BE2C (cell line): ENCODE data around the gene RHBDD2.
"Not testable (repeated sequence)": the region's sequence is repeated elsewhere in the genome, so short reads cannot be mapped to it uniquely, and the experiment has no call there.

ENCODE experiments used
- DNase-seq: peaks from one replicate; pipeline ENCODE4 v3.0.0-alpha.2; 2020
- H3K27me3 ChIP-seq: fragments of 250-450 bp; sonication (Bioruptor Pico); 2 replicates; pipeline ENCODE4 v1.5.1; 2020; ENCODE audit warnings: mild to moderate bottlenecking
- H3K36me3 ChIP-seq: fragments of 250-450 bp; sonication (Bioruptor Pico); 2 replicates; pipeline ENCODE4 v1.5.1; 2020; ENCODE audit warnings: mild to moderate bottlenecking
- H3K4me1 ChIP-seq: fragments of 250-450 bp; sonication (Bioruptor Pico); 2 replicates; pipeline ENCODE4 v1.5.1; 2020
- H3K4me3 ChIP-seq: 2 replicates; pipeline ENCODE4 v1.5.1; 2011; ENCODE audit warnings: low read depth, low read length
- H3K9me3 ChIP-seq: fragments of 250-450 bp; sonication (Bioruptor Pico); 2 replicates; pipeline ENCODE4 v1.5.1; 2020
- CTCF ChIP-seq: IDR thresholded peaks from 2 replicates; pipeline ENCODE4 v1.5.1; 2012; ENCODE audit warnings: mild to moderate bottlenecking, low read depth, low read length

Gene RHBDD2

GRCh38 chr7:75888464-75889222, 9.8 kb downstream of the RHBDD2 start:
- Histone ChIP-seq H3K27me3 (no peaks in the 10 kb centered on the region), H3K36me3 (peaks cover 21% of the 10 kb centered on the region), H3K9me3 (no peaks in the 10 kb centered on the region), H3K4me1 (no peaks in the 10 kb centered on the region), H3K4me3 (no peak overlapping the region)
- no peak for DNase-seq
- no peak for TF ChIP-seq CTCF

DNA sequence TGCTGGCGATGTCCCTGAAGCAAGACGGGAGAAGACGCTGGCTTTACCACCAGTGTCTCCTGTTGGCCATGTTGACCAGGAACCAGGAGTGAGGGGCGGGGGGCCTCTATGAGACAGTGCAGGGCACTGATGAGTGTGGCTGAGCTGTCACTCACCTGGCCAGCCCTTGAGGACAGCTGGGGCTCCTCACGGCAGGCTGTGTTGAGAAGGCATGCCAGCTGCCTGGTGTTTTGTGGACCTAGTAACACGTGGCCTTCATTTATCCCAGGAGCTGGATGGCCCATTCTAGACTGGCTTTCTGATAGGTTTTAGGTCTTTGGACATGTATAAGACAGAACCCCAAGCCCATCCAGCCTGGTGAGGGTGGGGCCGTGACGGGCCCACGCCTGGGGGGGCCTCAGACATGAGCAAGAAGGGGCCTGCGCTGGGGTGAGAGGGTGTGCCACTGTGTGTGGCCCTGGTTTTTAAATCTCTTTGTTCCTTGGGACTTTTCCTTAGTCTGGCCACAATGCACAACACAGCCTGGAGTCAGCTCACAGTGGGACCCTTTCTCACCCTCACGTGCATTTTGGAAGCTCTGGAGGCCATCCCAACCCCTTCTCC, 10.5 kb downstream of the RHBDD2 start:
- no peak for TF ChIP-seq CTCF
- Histone ChIP-seq H3K36me3 (peaks cover 16% of the 10 kb centered on the region), H3K27me3 (no peaks in the 10 kb centered on the region), H3K4me1 (no peaks in the 10 kb centered on the region), H3K4me3 (no peak overlapping the region), H3K9me3 (no peaks in the 10 kb centered on the region)
- no peak for DNase-seq

DNA sequence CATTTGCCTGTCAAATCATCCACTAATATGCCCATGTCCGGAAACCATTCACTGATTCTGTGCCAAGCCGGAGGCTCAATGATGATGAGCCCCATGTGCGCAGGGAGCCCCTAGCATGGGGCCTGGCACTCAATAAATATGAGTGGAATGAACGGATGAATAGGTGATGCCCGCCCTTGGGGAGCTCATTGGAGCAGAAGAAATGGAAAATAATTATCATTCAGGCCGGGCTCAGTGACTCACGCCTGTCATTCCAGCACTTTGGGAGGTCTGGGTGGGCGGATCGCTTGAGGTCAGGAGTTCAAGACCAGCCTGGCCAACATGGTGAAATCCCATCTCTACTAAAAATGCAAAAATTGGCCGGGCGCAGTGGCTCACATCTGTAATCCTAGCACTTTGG, 11.0 kb downstream of the RHBDD2 start:
- no peak for TF ChIP-seq CTCF
- no peaks in the 10 kb centered on the region for H3K4me1 ChIP-seq
- DNase-seq: no peak

GRCh38 chr7:75891237-75891636, 12.4 kb downstream of the RHBDD2 start:
- not testable (repeated sequence) for DNase-seq, H3K4me3 ChIP-seq, H3K27me3 ChIP-seq, H3K36me3 ChIP-seq, H3K4me1 ChIP-seq, H3K9me3 ChIP-seq

More for the DNA sequence above, 11.0 kb downstream of the RHBDD2 start:
- Histone ChIP-seq H3K9me3 (no peaks in the 10 kb centered on the region), H3K36me3 (peaks cover 11% of the 10 kb centered on the region; the same call in 1 of the 2 replicates), H3K4me3 (no peak overlapping the region), H3K27me3 (no peaks in the 10 kb centered on the region)

GRCh38 chr7:75891815-75892411, 13.1 kb downstream of the RHBDD2 start:
- Histone ChIP-seq H3K9me3 (no peaks in the 10 kb centered on the region), H3K4me3 (no peak overlapping the region), H3K4me1 (no peaks in the 10 kb centered on the region), H3K36me3 (peaks cover 5% of the 10 kb centered on the region; the same call in 1 of the 2 replicates), H3K27me3 (no peaks in the 10 kb centered on the region)
- DNase-seq: no peak
- TF ChIP-seq CTCF: no peak

DNA sequence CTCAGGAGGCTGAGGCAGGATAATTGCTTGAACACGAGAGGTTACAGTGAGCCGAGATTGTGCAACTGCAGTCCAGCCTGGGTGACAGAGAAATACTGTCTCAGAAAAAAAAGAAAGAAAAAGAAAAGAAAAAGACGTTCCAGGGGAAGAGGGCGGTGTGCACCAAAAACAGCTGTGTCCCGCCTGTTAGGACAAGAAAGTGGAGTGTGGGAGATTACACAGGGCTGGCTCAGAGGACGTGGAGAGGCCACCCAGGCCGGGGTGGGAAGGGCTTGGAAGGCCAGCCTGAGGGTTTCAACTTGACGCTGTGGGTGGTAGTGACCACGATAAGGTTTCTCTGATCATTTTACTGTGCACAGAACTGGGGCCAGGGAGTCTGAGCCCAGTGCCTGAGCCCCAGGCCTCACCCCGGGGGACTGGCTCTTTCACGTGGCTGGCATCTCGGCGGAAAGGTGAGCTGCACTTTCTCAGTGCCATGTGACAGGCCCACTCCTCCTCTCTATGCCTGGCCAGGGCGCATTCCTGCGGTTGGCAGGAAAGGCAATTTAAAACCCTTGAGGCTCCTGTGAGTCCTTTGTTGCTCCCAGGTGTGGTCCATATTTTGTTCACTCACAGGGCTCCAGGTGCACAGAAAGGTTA, 13.9 kb downstream of the RHBDD2 start:
- TF ChIP-seq CTCF: no peak
- no peaks in the 10 kb centered on the region for H3K4me1 ChIP-seq
- no peaks in the 10 kb centered on the region for H3K9me3 ChIP-seq
- peaks cover 3% of the 10 kb centered on the region; the same call in 1 of the 2 replicates for H3K36me3 ChIP-seq
- no peaks in the 10 kb centered on the region for H3K27me3 ChIP-seq
- DNase-seq: no peak
- H3K4me3 ChIP-seq: no peak overlapping the region
